Stomach (tissue), 4 donors: Measurements from ENCODE around the gene HECTD2.
"Not testable (repeated sequence)": the region's sequence is repeated elsewhere in the genome, so short reads cannot be mapped to it uniquely, and the experiment has no call there.

ENCODE experiments used
- EP300 ChIP-seq: sonication (generic); formaldehyde crosslinking; IDR thresholded peaks from one replicate; pipeline ENCODE4 v1.6.1; 2017; ENCODE audit warnings: antibody characterized with exemption
- POLR2A ChIP-seq, 4 donors: fragments of 450-650 bp; IDR thresholded peaks; one replicate each; pipeline ENCODE4 v1.6.1; 2016; ENCODE audit warnings: antibody characterized with exemption in 4 of 4, control low read depth in 2 of 4, mild to moderate bottlenecking in 1 of 4, moderate library complexity in 1 of 4
- TF ChIP-seq, protein P1 (sequence below), 7 experiments: fragments of 450-650 bp in 4 of 7; fragments of 200-600 bp in 3 of 7; sonication (generic) in 3 of 7; IDR thresholded peaks; one replicate each; pipeline ENCODE4 v1.5.1; 2016 to 2019; ENCODE audit warnings: antibody characterized with exemption in 7 of 7, control low read depth in 2 of 7, mild to moderate bottlenecking in 1 of 7

DNA sequence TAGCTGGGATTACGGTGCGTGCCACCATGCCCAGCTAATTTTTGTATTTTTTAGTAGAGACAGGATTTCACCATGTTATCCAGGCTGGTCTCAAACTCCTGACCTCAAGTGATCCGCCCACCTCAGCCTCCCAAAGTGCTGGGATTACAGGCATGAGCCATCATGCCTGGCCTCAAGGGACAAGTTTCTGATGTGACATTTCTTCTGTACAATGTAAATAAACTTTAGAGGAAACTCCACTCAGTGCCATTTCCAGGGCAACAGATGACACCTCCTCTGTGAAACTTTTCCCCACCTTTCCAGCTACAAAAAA lies 19.7 kb upstream of the HECTD2 start:
- TF ChIP-seq, protein P1, sequence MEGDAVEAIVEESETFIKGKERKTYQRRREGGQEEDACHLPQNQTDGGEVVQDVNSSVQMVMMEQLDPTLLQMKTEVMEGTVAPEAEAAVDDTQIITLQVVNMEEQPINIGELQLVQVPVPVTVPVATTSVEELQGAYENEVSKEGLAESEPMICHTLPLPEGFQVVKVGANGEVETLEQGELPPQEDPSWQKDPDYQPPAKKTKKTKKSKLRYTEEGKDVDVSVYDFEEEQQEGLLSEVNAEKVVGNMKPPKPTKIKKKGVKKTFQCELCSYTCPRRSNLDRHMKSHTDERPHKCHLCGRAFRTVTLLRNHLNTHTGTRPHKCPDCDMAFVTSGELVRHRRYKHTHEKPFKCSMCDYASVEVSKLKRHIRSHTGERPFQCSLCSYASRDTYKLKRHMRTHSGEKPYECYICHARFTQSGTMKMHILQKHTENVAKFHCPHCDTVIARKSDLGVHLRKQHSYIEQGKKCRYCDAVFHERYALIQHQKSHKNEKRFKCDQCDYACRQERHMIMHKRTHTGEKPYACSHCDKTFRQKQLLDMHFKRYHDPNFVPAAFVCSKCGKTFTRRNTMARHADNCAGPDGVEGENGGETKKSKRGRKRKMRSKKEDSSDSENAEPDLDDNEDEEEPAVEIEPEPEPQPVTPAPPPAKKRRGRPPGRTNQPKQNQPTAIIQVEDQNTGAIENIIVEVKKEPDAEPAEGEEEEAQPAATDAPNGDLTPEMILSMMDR (IDR thresholded peaks at IDR 0.05): not testable (repeated sequence)
- TF ChIP-seq POLR2A (IDR thresholded peaks at IDR 0.05); EP300: not testable (repeated sequence)
